ENCODE data around the gene ECD.
A peak's percentile ranks its signal among the peaks of the same experiment; 100 is the strongest.

Gene ECD

GRCh38 chr10:73096041-73096448, 71.8 kb downstream of the ECD start:
- DNase-seq = peak; percentile 64

GRCh38 chr10:73095481-73096021, 72.3 kb downstream of the ECD start:
- peak; percentile 4 for DNase-seq

- no peak for DNase-seq
Observed at GRCh38 chr10:73094986-73095480, 72.8 kb downstream of the ECD start.

GRCh38 chr10:73093922-73094850, 73.6 kb downstream of the ECD start:
- DNase-seq = no peak

- no peak for DNase-seq
Observed at GRCh38 chr10:73092830-73093229, 75.0 kb downstream of the ECD start.

GRCh38 chr10:73088304-73088703, 79.5 kb downstream of the ECD start:
- DNase-seq = no peak

GRCh38 chr10:73086816-73087215, 81.0 kb downstream of the ECD start:
- no peak for DNase-seq

GRCh38 chr10:73084209-73084608, 83.6 kb downstream of the ECD start:
- DNase-seq = no peak
